HepG2 (cell line): Measurements from ENCODE around the gene ANXA9. TPM values are rescaled to one million over a fixed set of nuclear protein-coding genes. Genes with fewer than 3 reads are reported as not detected.
A peak's percentile ranks its signal among the peaks of the same experiment; 100 is the strongest.

Experiments
- ATRX ChIP-seq: sonication (generic); formaldehyde crosslinking; IDR thresholded peaks from 2 replicates; pipeline ENCODE4 v1.4.0; 2020; ENCODE audit warnings: missing genetic modification reagents, borderline replicate concordance
- DNMT1 ChIP-seq: sonication (generic); formaldehyde crosslinking; IDR thresholded peaks from 2 replicates; pipeline ENCODE4 v1.5.1; 2020; ENCODE audit warnings: mild to moderate bottlenecking, missing genetic modification reagents
- ELF1 ChIP-seq: sonication (generic); formaldehyde crosslinking; IDR thresholded peaks from 2 replicates; pipeline ENCODE4 v1.4.0; 2020; ENCODE audit warnings: missing genetic modification reagents
- EZH2 ChIP-seq: conservative IDR thresholded peaks from 2 replicates; pipeline ENCODE4 v1.6.1; 2012; ENCODE audit warnings: mild to moderate bottlenecking, low read depth, low read length, moderate library complexity
- FOXK1 ChIP-seq: sonication (generic); formaldehyde crosslinking; IDR thresholded peaks from 2 replicates; pipeline ENCODE4 v1.4.0; 2020; ENCODE audit warnings: low read depth, missing genetic modification reagents, borderline replicate concordance
- FOXP1 ChIP-seq, 2 experiments: fragments of 450-650 bp in 1 of 2; IDR thresholded peaks; 2 replicates each; pipeline ENCODE4 v1.6.1; 2017 to 2018; ENCODE audit warnings: antibody characterized with exemption in 1 of 2
- KDM1A ChIP-seq: IDR thresholded peaks from 2 replicates; pipeline ENCODE4 v1.6.1; 2016; ENCODE audit warnings: missing compliant biosample characterization
- KDM3A ChIP-seq: IDR thresholded peaks from 2 replicates; pipeline ENCODE4 v1.6.1; 2018; ENCODE audit warnings: low read depth, missing compliant biosample characterization
- NCOA1 ChIP-seq: sonication (generic); formaldehyde crosslinking; IDR thresholded peaks from 2 replicates; pipeline ENCODE4 v1.9.0; 2021; ENCODE audit warnings: missing genetic modification reagents
- NCOA5 ChIP-seq: sonication (generic); formaldehyde crosslinking; IDR thresholded peaks from 2 replicates; pipeline ENCODE4 v1.4.0; 2020; ENCODE audit warnings: missing genetic modification reagents
- POLR2AphosphoS5 ChIP-seq: IDR thresholded peaks from 2 replicates; pipeline ENCODE4 v1.6.1; 2012; ENCODE audit warnings: low read depth, low read length
- PRMT3 ChIP-seq: sonication (generic); formaldehyde crosslinking; IDR thresholded peaks from 2 replicates; pipeline ENCODE4 v1.8.1; 2022; ENCODE audit warnings: low read depth, mild to moderate bottlenecking, moderate library complexity, missing genetic modification reagents, borderline replicate concordance
- TAF1 ChIP-seq: sonication (generic); formaldehyde crosslinking; IDR thresholded peaks from 2 replicates; pipeline ENCODE4 v1.4.0; 2020; ENCODE audit warnings: missing genetic modification reagents
- TAF15 ChIP-seq: fragments of 200-400 bp; formaldehyde crosslinking; IDR thresholded peaks from one replicate; pipeline ENCODE4 v1.6.1; 2018; ENCODE audit warnings: mild to moderate bottlenecking, low read depth, low read length; ENCODE audit not compliant: poor library complexity, severe bottlenecking
- TBX2 ChIP-seq: sonication (generic); formaldehyde crosslinking; IDR thresholded peaks from 2 replicates; pipeline ENCODE4 v1.5.0; 2020; ENCODE audit warnings: missing genetic modification reagents, mild to moderate bottlenecking, borderline replicate concordance
- ZFP82 ChIP-seq: sonication (generic); formaldehyde crosslinking; IDR thresholded peaks from 2 replicates; pipeline ENCODE4 v1.5.1; 2020; ENCODE audit warnings: mild to moderate bottlenecking, missing genetic modification reagents, borderline replicate concordance
- ZFP90 ChIP-seq: sonication (generic); formaldehyde crosslinking; IDR thresholded peaks from 2 replicates; pipeline ENCODE4 v1.8.0; 2022; ENCODE audit warnings: missing genetic modification reagents, mild to moderate bottlenecking, inconsistent platforms, borderline replicate concordance
- ZFX ChIP-seq: sonication (generic); formaldehyde crosslinking; IDR thresholded peaks from 2 replicates; pipeline ENCODE4 v1.4.0; 2020; ENCODE audit warnings: mild to moderate bottlenecking, low read depth, missing genetic modification reagents, moderate library complexity
- ZNF136 ChIP-seq: sonication (generic); formaldehyde crosslinking; IDR thresholded peaks from 2 replicates; pipeline ENCODE4 v1.8.1; 2022; ENCODE audit warnings: low read depth, mild to moderate bottlenecking, moderate library complexity, missing genetic modification reagents
- polyA plus RNA-seq, 8 experiments: library from polyadenylated mRNA; depleted of rRNA in 3 of 8; stranded (reverse) in 7 of 8; unstranded in 1 of 8; fragments of >200 nt; fragmentation: Illumina TruSeq in 4 of 8; extraction: Trizol in 4 of 8; gene quantifications; 2 replicates each; pipeline versions ENCODE4 v1.2.1 to v1.2.3, GENCODE V29; 2011 to 2016; ENCODE audit warnings: low read depth in 4 of 8, missing spikeins in 1 of 8, mixed read lengths in 1 of 8; ENCODE audit not compliant: insufficient read depth in 1 of 8
- total RNA-seq, 5 experiments: library from RNA; depleted of rRNA; stranded (reverse); fragments of >200 nt; fragmentation: Illumina TruSeq; extraction: Trizol; gene quantifications; 2 replicates each; pipeline ENCODE4 v1.2.3, GENCODE V29; 2016; ENCODE audit warnings: low read depth in 1 of 5
- TF ChIP-seq, protein P1 (sequence below): sonication (generic); formaldehyde crosslinking; IDR thresholded peaks from 2 replicates; pipeline ENCODE4 v1.4.0; 2020; ENCODE audit warnings: missing genetic modification reagents
- TF ChIP-seq, protein P2 (sequence below): sonication (generic); formaldehyde crosslinking; IDR thresholded peaks from 2 replicates; pipeline ENCODE4 v1.4.0; 2020; ENCODE audit warnings: low read depth, missing genetic modification reagents
- TF ChIP-seq, protein P3 (sequence below): sonication (generic); formaldehyde crosslinking; IDR thresholded peaks from 2 replicates; pipeline ENCODE4 v1.5.1; 2020; ENCODE audit warnings: mild to moderate bottlenecking, missing genetic modification reagents, borderline replicate concordance

The ANXA9 gene
- total and polyA plus RNA-seq, 2 of the 13 experiments (the other 11 are each of a cell fraction or from before 2014, with no cell fraction given) = 13.3 to 23.9 TPM

DNA sequence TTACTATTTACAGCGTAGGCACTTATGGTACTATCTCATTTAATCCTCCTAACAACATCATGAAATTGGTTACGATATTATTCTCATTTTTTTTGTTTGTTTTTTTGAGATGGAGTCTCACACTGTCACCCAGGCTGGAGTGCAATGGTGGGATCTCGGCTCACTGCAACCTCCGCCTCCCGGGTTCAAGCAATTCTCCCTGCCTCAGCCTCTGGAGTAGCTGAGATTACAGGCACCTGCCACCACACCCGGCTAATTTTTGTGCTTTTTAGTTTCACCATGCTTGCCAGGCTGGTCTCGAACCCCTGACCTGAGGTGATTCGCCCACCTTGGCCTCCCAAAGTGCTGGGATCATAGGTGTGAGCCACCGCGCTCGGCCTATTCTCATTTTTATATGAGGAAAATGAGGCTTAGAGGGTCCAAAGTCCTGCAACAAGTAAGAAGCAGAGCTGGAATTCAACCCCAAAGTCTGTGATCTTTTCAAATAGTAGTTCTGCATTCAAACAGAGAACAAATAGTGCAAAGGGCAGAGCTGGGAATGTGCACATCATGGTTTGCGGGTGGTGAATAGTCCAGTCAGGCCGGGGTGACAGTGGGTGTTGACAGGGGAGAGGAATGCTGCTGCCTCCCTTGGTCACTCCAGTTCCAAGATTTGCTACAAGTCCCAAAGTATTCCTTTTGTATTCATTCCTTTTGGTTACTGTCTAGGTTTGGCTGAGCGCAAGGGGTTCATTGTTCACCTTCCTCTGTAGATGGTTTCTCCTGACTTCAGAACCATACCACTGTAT is 30.8 kb downstream of the ANXA9 start (continued):
- TF ChIP-seq, protein P1, sequence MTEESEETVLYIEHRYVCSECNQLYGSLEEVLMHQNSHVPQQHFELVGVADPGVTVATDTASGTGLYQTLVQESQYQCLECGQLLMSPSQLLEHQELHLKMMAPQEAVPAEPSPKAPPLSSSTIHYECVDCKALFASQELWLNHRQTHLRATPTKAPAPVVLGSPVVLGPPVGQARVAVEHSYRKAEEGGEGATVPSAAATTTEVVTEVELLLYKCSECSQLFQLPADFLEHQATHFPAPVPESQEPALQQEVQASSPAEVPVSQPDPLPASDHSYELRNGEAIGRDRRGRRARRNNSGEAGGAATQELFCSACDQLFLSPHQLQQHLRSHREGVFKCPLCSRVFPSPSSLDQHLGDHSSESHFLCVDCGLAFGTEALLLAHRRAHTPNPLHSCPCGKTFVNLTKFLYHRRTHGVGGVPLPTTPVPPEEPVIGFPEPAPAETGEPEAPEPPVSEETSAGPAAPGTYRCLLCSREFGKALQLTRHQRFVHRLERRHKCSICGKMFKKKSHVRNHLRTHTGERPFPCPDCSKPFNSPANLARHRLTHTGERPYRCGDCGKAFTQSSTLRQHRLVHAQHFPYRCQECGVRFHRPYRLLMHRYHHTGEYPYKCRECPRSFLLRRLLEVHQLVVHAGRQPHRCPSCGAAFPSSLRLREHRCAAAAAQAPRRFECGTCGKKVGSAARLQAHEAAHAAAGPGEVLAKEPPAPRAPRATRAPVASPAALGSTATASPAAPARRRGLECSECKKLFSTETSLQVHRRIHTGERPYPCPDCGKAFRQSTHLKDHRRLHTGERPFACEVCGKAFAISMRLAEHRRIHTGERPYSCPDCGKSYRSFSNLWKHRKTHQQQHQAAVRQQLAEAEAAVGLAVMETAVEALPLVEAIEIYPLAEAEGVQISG = peak; percentile 73; the same call in 1 of the 2 replicates
- TF ChIP-seq KDM3A (CRISPR knock-in tag) = no peak
- peak; percentile 47; the same call in 1 of the 2 replicates for TF ChIP-seq TAF1 (CRISPR knock-in tag)
- TF ChIP-seq KDM1A = peak; percentile 75; the same call in 1 of the 2 replicates
- no peak; the same call in 1 of the 2 replicates for TF ChIP-seq ZFP90 (CRISPR knock-in tag)
- no peak for TF ChIP-seq TAF15
- TF ChIP-seq, protein P2, sequence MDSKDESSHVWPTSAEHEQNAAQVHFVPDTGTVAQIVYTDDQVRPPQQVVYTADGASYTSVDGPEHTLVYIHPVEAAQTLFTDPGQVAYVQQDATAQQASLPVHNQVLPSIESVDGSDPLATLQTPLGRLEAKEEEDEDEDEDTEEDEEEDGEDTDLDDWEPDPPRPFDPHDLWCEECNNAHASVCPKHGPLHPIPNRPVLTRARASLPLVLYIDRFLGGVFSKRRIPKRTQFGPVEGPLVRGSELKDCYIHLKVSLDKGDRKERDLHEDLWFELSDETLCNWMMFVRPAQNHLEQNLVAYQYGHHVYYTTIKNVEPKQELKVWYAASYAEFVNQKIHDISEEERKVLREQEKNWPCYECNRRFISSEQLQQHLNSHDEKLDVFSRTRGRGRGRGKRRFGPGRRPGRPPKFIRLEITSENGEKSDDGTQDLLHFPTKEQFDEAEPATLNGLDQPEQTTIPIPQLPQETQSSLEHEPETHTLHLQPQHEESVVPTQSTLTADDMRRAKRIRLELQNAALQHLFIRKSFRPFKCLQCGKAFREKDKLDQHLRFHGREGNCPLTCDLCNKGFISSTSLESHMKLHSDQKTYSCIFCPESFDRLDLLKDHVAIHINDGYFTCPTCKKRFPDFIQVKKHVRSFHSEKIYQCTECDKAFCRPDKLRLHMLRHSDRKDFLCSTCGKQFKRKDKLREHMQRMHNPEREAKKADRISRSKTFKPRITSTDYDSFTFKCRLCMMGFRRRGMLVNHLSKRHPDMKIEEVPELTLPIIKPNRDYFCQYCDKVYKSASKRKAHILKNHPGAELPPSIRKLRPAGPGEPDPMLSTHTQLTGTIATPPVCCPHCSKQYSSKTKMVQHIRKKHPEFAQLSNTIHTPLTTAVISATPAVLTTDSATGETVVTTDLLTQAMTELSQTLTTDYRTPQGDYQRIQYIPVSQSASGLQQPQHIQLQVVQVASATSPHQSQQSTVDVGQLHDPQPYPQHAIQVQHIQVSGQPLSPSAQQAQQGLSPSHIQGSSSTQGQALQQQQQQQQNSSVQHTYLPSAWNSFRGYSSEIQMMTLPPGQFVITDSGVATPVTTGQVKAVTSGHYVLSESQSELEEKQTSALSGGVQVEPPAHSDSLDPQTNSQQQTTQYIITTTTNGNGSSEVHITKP = peak; percentile 92
- TF ChIP-seq, protein P3, sequence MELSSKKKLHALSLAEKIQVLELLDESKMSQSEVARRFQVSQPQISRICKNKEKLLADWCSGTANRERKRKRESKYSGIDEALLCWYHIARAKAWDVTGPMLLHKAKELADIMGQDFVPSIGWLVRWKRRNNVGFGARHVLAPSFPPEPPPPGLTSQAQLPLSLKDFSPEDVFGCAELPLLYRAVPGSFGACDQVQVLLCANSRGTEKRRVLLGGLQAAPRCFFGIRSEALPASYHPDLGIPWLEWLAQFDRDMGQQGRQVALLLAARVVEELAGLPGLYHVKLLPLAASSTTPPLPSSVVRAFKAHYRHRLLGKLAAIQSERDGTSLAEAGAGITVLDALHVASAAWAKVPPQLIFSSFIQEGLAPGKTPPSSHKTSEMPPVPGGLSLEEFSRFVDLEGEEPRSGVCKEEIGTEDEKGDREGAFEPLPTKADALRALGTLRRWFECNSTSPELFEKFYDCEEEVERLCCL (CRISPR knock-in tag) = no peak
- peak; percentile 58 for TF ChIP-seq ZFX (CRISPR knock-in tag)
- peak; percentile 44 for TF ChIP-seq POLR2AphosphoS5
- no peak for TF ChIP-seq PRMT3 (CRISPR knock-in tag)
- no peak for TF ChIP-seq ATRX (CRISPR knock-in tag)
- no peak for TF ChIP-seq NCOA5 (CRISPR knock-in tag)
- peak; percentile 66; the same call in 1 of the 2 replicates for TF ChIP-seq TBX2 (CRISPR knock-in tag)
- TF ChIP-seq FOXK1 = peak; percentile 48; the same call in 1 of the 2 replicates
- no peak for TF ChIP-seq DNMT1 (CRISPR knock-in tag)
- no peak for TF ChIP-seq EZH2
- TF ChIP-seq ZFP82 (CRISPR knock-in tag) = 0 out of 2 replicates have a peak, but pooled peaks have one; percentile 48
- TF ChIP-seq ELF1 = no peak
- TF ChIP-seq FOXP1 (IDR thresholded peaks at IDR 0.05) = peak; percentile 52; the same call in 1 of the 2 replicates
- TF ChIP-seq FOXP1 (CRISPR knock-in tag; IDR thresholded peaks at IDR 0.05) = no peak; the same call in 1 of the 2 replicates
- peak; percentile 97 for TF ChIP-seq ZNF136 (CRISPR knock-in tag)
- TF ChIP-seq NCOA1 (CRISPR knock-in tag) = no peak
